Astrocyte (in vitro differentiated cells and primary cell): ENCODE results near the gene CCDC74B.
"Not testable (repeated sequence)": the region's sequence is repeated elsewhere in the genome, so short reads cannot be mapped to it uniquely, and the experiment has no call there.

ENCODE experiments used
- CTCF ChIP-seq: IDR thresholded peaks from 2 replicates; pipeline ENCODE4 v1.5.1; 2011; ENCODE audit warnings: low read depth, mild to moderate bottlenecking, inconsistent platforms, low read length, moderate library complexity; ENCODE audit not compliant: insufficient read depth
- EZH2 ChIP-seq: IDR thresholded peaks from 2 replicates; pipeline ENCODE4 v1.6.1; 2012; ENCODE audit warnings: mild to moderate bottlenecking, low read length, inconsistent platforms; ENCODE audit not compliant: insufficient read depth

GRCh38 chr2:130169163-130169562, 24.3 kb upstream of the CCDC74B start:
- TF ChIP-seq CTCF, EZH2: not testable (repeated sequence)
